IPS-18a (cell line): ENCODE results near the gene AOPEP.

Experiments used
- H3K27ac ChIP-seq: one replicate; pipeline ENCODE4 v1.5.1; 2013; ENCODE audit warnings: low read length
- H3K27me3 ChIP-seq: one replicate; pipeline ENCODE4 v1.6.1; 2013; ENCODE audit warnings: mild to moderate bottlenecking, low read length; ENCODE audit not compliant: control insufficient read depth, insufficient read depth
- H3K36me3 ChIP-seq: one replicate; pipeline ENCODE4 v1.6.1; 2013; ENCODE audit warnings: low read depth, low read length; ENCODE audit not compliant: control insufficient read depth
- H3K4me1 ChIP-seq: one replicate; pipeline ENCODE4 v1.6.1; 2013; ENCODE audit warnings: low read depth, low read length; ENCODE audit not compliant: control insufficient read depth
- H3K4me3 ChIP-seq: one replicate; pipeline ENCODE4 v1.5.1; 2013; ENCODE audit warnings: low read length
- H3K9ac ChIP-seq: one replicate; pipeline ENCODE4 v1.6.1; 2013; ENCODE audit warnings: mild to moderate bottlenecking, low read length, moderate library complexity
- H3K9me3 ChIP-seq: one replicate; pipeline ENCODE4 v1.6.1; 2013; ENCODE audit warnings: low read depth, low read length; ENCODE audit not compliant: control insufficient read depth

Gene AOPEP

GRCh38 chr9:94859226-94859625, 132.7 kb downstream of the AOPEP start:
- Histone ChIP-seq H3K4me3 (no peak overlapping the region), H3K27ac (no peak overlapping the region), H3K9me3 (no peaks in the 10 kb centered on the region), H3K9ac (no peak overlapping the region), H3K27me3 (no peaks in the 10 kb centered on the region), H3K36me3 (no peaks in the 10 kb centered on the region), H3K4me1 (no peaks in the 10 kb centered on the region)

GRCh38 chr9:94859891-94860290, 133.4 kb downstream of the AOPEP start:
- H3K9me3 ChIP-seq: no peaks in the 10 kb centered on the region
- H3K4me3 ChIP-seq: no peak overlapping the region
- H3K27me3 ChIP-seq: no peaks in the 10 kb centered on the region
- H3K36me3 ChIP-seq: no peaks in the 10 kb centered on the region
- no peak overlapping the region for H3K27ac ChIP-seq
- H3K9ac ChIP-seq: no peak overlapping the region
- peaks cover under 1% of the 10 kb centered on the region for H3K4me1 ChIP-seq

- Histone ChIP-seq H3K9ac (no peak overlapping the region), H3K4me3 (no peak overlapping the region), H3K4me1 (peaks cover 11% of the 10 kb centered on the region), H3K36me3 (no peaks in the 10 kb centered on the region), H3K9me3 (no peaks in the 10 kb centered on the region), H3K27ac (no peak overlapping the region), H3K27me3 (no peaks in the 10 kb centered on the region)
Measured at GRCh38 chr9:94860678-94861588, 134.4 kb downstream of the AOPEP start.

GRCh38 chr9:94861589-94862272, 135.2 kb downstream of the AOPEP start:
- H3K36me3 ChIP-seq: no peaks in the 10 kb centered on the region
- no peaks in the 10 kb centered on the region for H3K27me3 ChIP-seq
- H3K9me3 ChIP-seq: no peaks in the 10 kb centered on the region
- no peak overlapping the region for H3K9ac ChIP-seq
- peaks cover 18% of the 10 kb centered on the region for H3K4me1 ChIP-seq
- H3K27ac ChIP-seq: no peak overlapping the region
- H3K4me3 ChIP-seq: no peak overlapping the region

- H3K36me3 ChIP-seq: no peaks in the 10 kb centered on the region
- H3K9me3 ChIP-seq: no peaks in the 10 kb centered on the region
- no peak overlapping the region for H3K4me3 ChIP-seq
- H3K9ac ChIP-seq: no peak overlapping the region
- H3K27ac ChIP-seq: no peak overlapping the region
- peaks cover 18% of the 10 kb centered on the region for H3K4me1 ChIP-seq
- H3K27me3 ChIP-seq: no peaks in the 10 kb centered on the region
Measured at GRCh38 chr9:94864196-94864595, 137.7 kb downstream of the AOPEP start.

GRCh38 chr9:94864862-94865509, 138.5 kb downstream of the AOPEP start:
- H3K4me1 ChIP-seq: peaks cover 18% of the 10 kb centered on the region
- no peak overlapping the region for H3K4me3 ChIP-seq
- H3K27me3 ChIP-seq: no peaks in the 10 kb centered on the region
- H3K9me3 ChIP-seq: no peaks in the 10 kb centered on the region
- H3K9ac ChIP-seq: no peak overlapping the region
- no peaks in the 10 kb centered on the region for H3K36me3 ChIP-seq
- no peak overlapping the region for H3K27ac ChIP-seq

- peaks cover 18% of the 10 kb centered on the region for H3K4me1 ChIP-seq
- H3K27me3 ChIP-seq: no peaks in the 10 kb centered on the region
- H3K4me3 ChIP-seq: no peak overlapping the region
- no peaks in the 10 kb centered on the region for H3K9me3 ChIP-seq
- no peaks in the 10 kb centered on the region for H3K36me3 ChIP-seq
- H3K9ac ChIP-seq: peak overlapping the region; percentile 24
- no peak overlapping the region for H3K27ac ChIP-seq
Measured at GRCh38 chr9:94865582-94866452, 139.3 kb downstream of the AOPEP start.

GRCh38 chr9:94866770-94867169, 140.3 kb downstream of the AOPEP start:
- H3K9me3 ChIP-seq: no peaks in the 10 kb centered on the region
- H3K27ac ChIP-seq: no peak overlapping the region
- no peaks in the 10 kb centered on the region for H3K36me3 ChIP-seq
- H3K4me1 ChIP-seq: peaks cover 18% of the 10 kb centered on the region
- H3K27me3 ChIP-seq: no peaks in the 10 kb centered on the region
- H3K9ac ChIP-seq: no peak overlapping the region
- H3K4me3 ChIP-seq: no peak overlapping the region

GRCh38 chr9:94867281-94867841, 140.9 kb downstream of the AOPEP start:
- Histone ChIP-seq H3K27me3 (no peaks in the 10 kb centered on the region), H3K9ac (no peak overlapping the region), H3K9me3 (no peaks in the 10 kb centered on the region), H3K36me3 (no peaks in the 10 kb centered on the region), H3K4me3 (no peak overlapping the region), H3K27ac (no peak overlapping the region), H3K4me1 (peaks cover 18% of the 10 kb centered on the region)

GRCh38 chr9:94867842-94868312, 141.4 kb downstream of the AOPEP start:
- H3K9me3 ChIP-seq: no peaks in the 10 kb centered on the region
- H3K36me3 ChIP-seq: no peaks in the 10 kb centered on the region
- H3K4me1 ChIP-seq: peaks cover 18% of the 10 kb centered on the region
- no peak overlapping the region for H3K27ac ChIP-seq
- H3K27me3 ChIP-seq: no peaks in the 10 kb centered on the region
- H3K4me3 ChIP-seq: no peak overlapping the region
- H3K9ac ChIP-seq: no peak overlapping the region
